ENCODE results near the gene SH3TC2. TPM values are rescaled to one million over a fixed set of nuclear protein-coding genes. Genes with fewer than 3 reads are reported as not detected.

Gene SH3TC2
- polyA plus RNA-seq, 1 donor (not counting 4 experiments of a cell fraction or from before 2014, with no cell fraction given): 19.0 TPM

- H3K27me3 ChIP-seq (ENCODE audit: control insufficient read depth, extremely low read depth, insufficient read depth, low read length): no peaks in the 10 kb centered on the region
- H3K27ac ChIP-seq (ENCODE audit: control insufficient read depth, insufficient read depth, low read length): no peak overlapping the region
- no peaks in the 10 kb centered on the region for H3K9me3 ChIP-seq (ENCODE audit: control insufficient read depth, low read depth, low read length)
- no peak for FAIRE-seq
- no peak overlapping the region for H3K9ac ChIP-seq (ENCODE audit: control insufficient read depth, extremely low read depth, insufficient read depth, low read length)
- dilution Hi-C loops (cut with MboI; ENCODE audit: extremely low pct_ligation_motif_present, low sequenced_read_pairs): no loop called here
- no peaks in the 10 kb centered on the region for H3K79me2 ChIP-seq (ENCODE audit: control insufficient read depth, insufficient read depth, low read length)
- H3K36me3 ChIP-seq (ENCODE audit: control insufficient read depth in 2 of 2, extremely low read depth in 1 of 2, insufficient read depth in 2 of 2, low read length in 2 of 2): peaks cover 11 to 22% of the 10 kb centered on the region in 2 experiments
- no peak overlapping the region for H3K4me2 ChIP-seq (ENCODE audit: control insufficient read depth, extremely low read depth, insufficient read depth, low read depth, low read length)
- H3K4me1 ChIP-seq (ENCODE audit: control insufficient read depth, extremely low read depth, insufficient read depth, low read length): peaks cover 7% of the 10 kb centered on the region
- H2AFZ ChIP-seq (ENCODE audit: control insufficient read depth, low read length): no peak overlapping the region
- DNase-seq (ENCODE audit: low read depth, low spot score): no peak
- H3K9me1 ChIP-seq (ENCODE audit: control insufficient read depth, extremely low read depth, insufficient read depth, low read length): no peaks in the 10 kb centered on the region
- H3K4me3 ChIP-seq (ENCODE audit: control insufficient read depth in 2 of 3, extremely low read depth in 1 of 3, insufficient read depth in 2 of 3, low read depth in 1 of 3, low read length in 3 of 3): no peak overlapping the region
- H4K20me1 ChIP-seq (ENCODE audit: control insufficient read depth, extremely low read depth, insufficient read depth, low read length): no peaks in the 10 kb centered on the region
- no peak for TF ChIP-seq EZH2 (IDR thresholded peaks at IDR 0.05; ENCODE audit: low read length)
- TF ChIP-seq, protein P1, sequence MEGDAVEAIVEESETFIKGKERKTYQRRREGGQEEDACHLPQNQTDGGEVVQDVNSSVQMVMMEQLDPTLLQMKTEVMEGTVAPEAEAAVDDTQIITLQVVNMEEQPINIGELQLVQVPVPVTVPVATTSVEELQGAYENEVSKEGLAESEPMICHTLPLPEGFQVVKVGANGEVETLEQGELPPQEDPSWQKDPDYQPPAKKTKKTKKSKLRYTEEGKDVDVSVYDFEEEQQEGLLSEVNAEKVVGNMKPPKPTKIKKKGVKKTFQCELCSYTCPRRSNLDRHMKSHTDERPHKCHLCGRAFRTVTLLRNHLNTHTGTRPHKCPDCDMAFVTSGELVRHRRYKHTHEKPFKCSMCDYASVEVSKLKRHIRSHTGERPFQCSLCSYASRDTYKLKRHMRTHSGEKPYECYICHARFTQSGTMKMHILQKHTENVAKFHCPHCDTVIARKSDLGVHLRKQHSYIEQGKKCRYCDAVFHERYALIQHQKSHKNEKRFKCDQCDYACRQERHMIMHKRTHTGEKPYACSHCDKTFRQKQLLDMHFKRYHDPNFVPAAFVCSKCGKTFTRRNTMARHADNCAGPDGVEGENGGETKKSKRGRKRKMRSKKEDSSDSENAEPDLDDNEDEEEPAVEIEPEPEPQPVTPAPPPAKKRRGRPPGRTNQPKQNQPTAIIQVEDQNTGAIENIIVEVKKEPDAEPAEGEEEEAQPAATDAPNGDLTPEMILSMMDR (optimal IDR thresholded peaks at IDR 0.05 in 1 of 3, IDR thresholded peaks at IDR 0.05 in 1 of 3, conservative IDR thresholded peaks at IDR 0.05 in 1 of 3; ENCODE audit: extremely low read depth in 1 of 3, insufficient read depth in 2 of 3, low read length in 3 of 3): no peak
Measured at GRCh38 chr5:149047462-149047861, 15.4 kb downstream of the SH3TC2 start.

DNA sequence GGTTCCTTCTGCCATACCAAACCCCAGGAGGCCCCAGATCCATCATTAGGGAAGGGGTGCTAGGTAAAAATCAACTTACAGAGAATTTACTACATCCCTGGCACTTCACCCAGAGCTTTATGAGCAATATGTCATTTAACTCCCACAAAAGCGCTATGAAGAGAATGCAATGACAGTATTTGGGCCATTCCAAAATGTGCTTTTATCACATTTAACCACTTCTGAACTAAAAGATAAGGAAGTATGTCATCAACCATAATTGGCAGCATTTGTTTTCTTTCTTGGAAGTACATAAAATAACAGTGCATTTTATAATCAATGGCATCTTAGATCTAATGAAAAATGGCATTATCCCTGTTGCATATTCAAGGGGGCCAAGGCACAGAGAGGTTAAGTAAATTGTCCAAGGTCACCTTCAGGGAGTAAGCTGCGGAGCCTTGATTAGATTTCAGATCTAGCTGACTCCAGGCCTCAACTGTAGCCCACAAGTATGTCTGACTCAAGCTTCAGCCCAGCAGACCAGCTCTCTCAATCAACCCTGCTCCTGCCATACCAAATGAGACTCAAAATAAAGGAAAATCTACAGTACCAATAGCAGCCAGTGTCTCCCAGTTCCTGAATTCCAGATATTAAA is 16.5 kb downstream of the SH3TC2 start:
- FAIRE-seq (no peak), DNase-seq (ENCODE audit: low read depth, low spot score) (no peak)
- Histone ChIP-seq H3K4me1 (ENCODE audit: control insufficient read depth, extremely low read depth, insufficient read depth, low read length) (peaks cover 7% of the 10 kb centered on the region), H3K9ac (ENCODE audit: control insufficient read depth, extremely low read depth, insufficient read depth, low read length) (no peak overlapping the region), H3K9me1 (ENCODE audit: control insufficient read depth, extremely low read depth, insufficient read depth, low read length) (no peaks in the 10 kb centered on the region), H3K79me2 (ENCODE audit: control insufficient read depth, insufficient read depth, low read length) (no peaks in the 10 kb centered on the region), H4K20me1 (ENCODE audit: control insufficient read depth, extremely low read depth, insufficient read depth, low read length) (no peaks in the 10 kb centered on the region), H3K27me3 (ENCODE audit: control insufficient read depth, extremely low read depth, insufficient read depth, low read length) (no peaks in the 10 kb centered on the region), H3K4me2 (ENCODE audit: control insufficient read depth, extremely low read depth, insufficient read depth, low read depth, low read length) (no peak overlapping the region), H3K4me3 (ENCODE audit: control insufficient read depth in 2 of 3, extremely low read depth in 1 of 3, insufficient read depth in 2 of 3, low read depth in 1 of 3, low read length in 3 of 3) (no peak overlapping the region), H3K27ac (ENCODE audit: control insufficient read depth, insufficient read depth, low read length) (no peak overlapping the region), H3K9me3 (ENCODE audit: control insufficient read depth, low read depth, low read length) (no peaks in the 10 kb centered on the region), H3K36me3 (ENCODE audit: control insufficient read depth in 2 of 2, extremely low read depth in 1 of 2, insufficient read depth in 2 of 2, low read length in 2 of 2) (peaks cover 17 to 19% of the 10 kb centered on the region in 2 experiments), H2AFZ (ENCODE audit: control insufficient read depth, low read length) (no peak overlapping the region)
- dilution Hi-C loops (cut with MboI; ENCODE audit: extremely low pct_ligation_motif_present, low sequenced_read_pairs): no loop called here
- TF ChIP-seq EZH2 (IDR thresholded peaks at IDR 0.05; ENCODE audit: low read length): no peak
- TF ChIP-seq, protein P1 (optimal IDR thresholded peaks at IDR 0.05 in 1 of 3, IDR thresholded peaks at IDR 0.05 in 1 of 3, conservative IDR thresholded peaks at IDR 0.05 in 1 of 3; ENCODE audit: extremely low read depth in 1 of 3, insufficient read depth in 2 of 3, low read length in 3 of 3): no peak

Measured in keratinocyte (primary cell).